DOHH2 (cell line): ENCODE results near the gene IFT81.

Experiments
- H3F3A ChIP-seq: fragments of 200-600 bp; sonication (generic), shearing (Covaris generic); 2 replicates; pipeline ENCODE4 v1.6.0; 2016; ENCODE audit warnings: antibody characterized with exemption, mild to moderate bottlenecking; ENCODE audit not compliant: control insufficient read depth, insufficient read depth
- H3K27ac ChIP-seq: fragments of 200-600 bp; sonication (generic); 2 replicates; pipeline ENCODE4 v1.5.1; 2014; ENCODE audit warnings: low read depth, mild to moderate bottlenecking, low read length, moderate library complexity
- H3K27me3 ChIP-seq: fragments of 200-600 bp; sonication (generic); 2 replicates; pipeline ENCODE4 v1.6.1; 2014; ENCODE audit warnings: mild to moderate bottlenecking, low read length, mixed read lengths; ENCODE audit not compliant: control insufficient read depth
- H3K36me3 ChIP-seq: fragments of 200-600 bp; sonication (generic); 2 replicates; pipeline ENCODE4 v1.6.1; 2014; ENCODE audit warnings: mild to moderate bottlenecking, low read length, moderate library complexity, mixed read lengths; ENCODE audit not compliant: control insufficient read depth
- H3K4me1 ChIP-seq: fragments of 200-600 bp; sonication (generic); 2 replicates; pipeline ENCODE4 v1.6.1; 2014; ENCODE audit warnings: mild to moderate bottlenecking, low read length, mixed read lengths; ENCODE audit not compliant: control insufficient read depth
- H3K4me2 ChIP-seq: fragments of 200-600 bp; sonication (generic); 2 replicates; pipeline ENCODE4 v1.6.0; 2014; ENCODE audit warnings: mild to moderate bottlenecking, low read length, moderate library complexity
- H3K4me3 ChIP-seq: fragments of 200-600 bp; sonication (generic); 2 replicates; pipeline ENCODE4 v1.5.1; 2014; ENCODE audit warnings: mild to moderate bottlenecking, low read length, mixed read lengths
- H3K79me2 ChIP-seq: fragments of 200-600 bp; sonication (generic); 2 replicates; pipeline ENCODE4 v1.6.1; 2014; ENCODE audit warnings: mild to moderate bottlenecking, low read length, mixed read lengths; ENCODE audit not compliant: control insufficient read depth
- H3K9me2 ChIP-seq: fragments of 200-600 bp; sonication (generic); replicated peaks from 2 replicates; pipeline ENCODE4 v1.6.1; 2014; ENCODE audit warnings: mild to moderate bottlenecking, low read length, mixed read lengths; ENCODE audit not compliant: control insufficient read depth
- H3K9me3 ChIP-seq: fragments of 200-600 bp; sonication (generic); 2 replicates; pipeline ENCODE4 v1.6.1; 2014; ENCODE audit warnings: antibody characterized with exemption, low read length, mixed read lengths; ENCODE audit not compliant: control insufficient read depth, insufficient read depth
- H4K20me1 ChIP-seq: fragments of 200-600 bp; sonication (generic); 2 replicates; pipeline ENCODE4 v1.6.0; 2014; ENCODE audit warnings: low read depth, mild to moderate bottlenecking, antibody characterized with exemption, low read length, moderate library complexity; ENCODE audit not compliant: control insufficient read depth, insufficient read depth
- CTCF ChIP-seq: fragments of 200-600 bp; sonication (generic); IDR thresholded peaks from one replicate; pipeline ENCODE4 v1.5.1; 2014; ENCODE audit warnings: antibody characterized with exemption, mild to moderate bottlenecking, low read depth, low read length; ENCODE audit not compliant: poor library complexity, severe bottlenecking
- EZH2phosphoT487 ChIP-seq: fragments of 200-600 bp; sonication (generic); IDR thresholded peaks from 2 replicates; pipeline ENCODE4 v1.6.1; 2017; ENCODE audit warnings: borderline replicate concordance, mild to moderate bottlenecking, antibody characterized with exemption, low read length, moderate library complexity, mixed read lengths

IFT81 gene

GRCh38 chr12:110107369-110108281 is 16.5 kb upstream of the IFT81 start:
- Histone ChIP-seq H3K27me3 (no peaks in the 10 kb centered on the region; the same call in none of the 2 replicates), H3F3A (no peaks in the 10 kb centered on the region), H3K27ac (no peak overlapping the region), H4K20me1 (no peaks in the 10 kb centered on the region), H3K4me3 (no peak overlapping the region), H3K36me3 (no peaks in the 10 kb centered on the region), H3K79me2 (no peaks in the 10 kb centered on the region), H3K4me1 (peaks cover 4% of the 10 kb centered on the region; the same call in 1 of the 2 replicates), H3K9me2 (no peaks in the 10 kb centered on the region), H3K9me3 (no peaks in the 10 kb centered on the region), H3K4me2 (no peak overlapping the region)
- TF ChIP-seq EZH2phosphoT487 (no peak), CTCF (no peak)

DNA sequence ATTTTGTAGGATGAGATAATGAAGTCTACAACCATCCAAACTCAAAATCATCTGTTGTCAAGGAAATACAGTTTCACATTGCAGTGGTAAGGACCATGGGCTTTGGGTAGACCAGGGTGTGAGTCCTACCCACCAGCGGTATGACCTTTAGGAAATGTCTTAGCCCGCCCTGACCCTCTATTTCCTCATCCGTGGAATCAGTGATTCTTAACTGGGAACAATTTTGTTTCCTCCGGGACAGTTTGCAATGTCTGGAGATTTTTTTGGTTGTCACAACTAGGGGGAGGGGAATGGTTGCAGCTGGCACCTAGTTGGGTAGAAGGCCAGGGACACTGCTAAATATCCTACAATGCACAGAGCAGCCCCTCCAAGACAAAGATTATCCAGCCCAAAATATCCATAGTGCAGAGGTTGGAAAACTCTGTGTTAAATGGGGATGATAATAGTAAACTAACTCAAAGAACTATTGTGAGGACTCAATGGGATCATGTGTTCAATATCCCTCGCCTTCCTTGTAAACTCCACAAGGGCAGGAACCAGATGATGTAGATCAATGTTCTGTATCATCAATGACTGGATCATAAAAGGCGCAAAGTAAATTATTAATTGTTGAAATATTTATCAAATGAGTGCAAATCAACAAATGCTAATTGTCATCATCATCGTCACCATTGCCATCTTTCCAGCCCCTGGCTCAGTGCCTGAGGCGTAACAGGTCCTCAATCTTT is 15.7 kb upstream of the IFT81 start:
- H3K9me2 ChIP-seq = no peaks in the 10 kb centered on the region
- no peaks in the 10 kb centered on the region for H3K79me2 ChIP-seq
- H3K36me3 ChIP-seq = no peaks in the 10 kb centered on the region
- no peak overlapping the region for H3K4me3 ChIP-seq
- H3K27ac ChIP-seq = no peak overlapping the region
- no peaks in the 10 kb centered on the region for H3K9me3 ChIP-seq
- TF ChIP-seq EZH2phosphoT487 (no peak), CTCF (no peak)
- no peak overlapping the region for H3K4me2 ChIP-seq
- no peaks in the 10 kb centered on the region; the same call in none of the 2 replicates for H3K27me3 ChIP-seq
- no peaks in the 10 kb centered on the region for H4K20me1 ChIP-seq
- H3F3A ChIP-seq = no peaks in the 10 kb centered on the region
- H3K4me1 ChIP-seq = peaks cover 4% of the 10 kb centered on the region; the same call in 1 of the 2 replicates

- no peaks in the 10 kb centered on the region for H3F3A ChIP-seq
- no peaks in the 10 kb centered on the region for H4K20me1 ChIP-seq
- no peaks in the 10 kb centered on the region for H3K9me2 ChIP-seq
- no peak overlapping the region for H3K27ac ChIP-seq
- H3K4me2 ChIP-seq = no peak overlapping the region
- no peaks in the 10 kb centered on the region for H3K36me3 ChIP-seq
- H3K27me3 ChIP-seq = no peaks in the 10 kb centered on the region; the same call in none of the 2 replicates
- H3K9me3 ChIP-seq = no peaks in the 10 kb centered on the region
- H3K4me1 ChIP-seq = peaks cover 12% of the 10 kb centered on the region
- H3K4me3 ChIP-seq = no peak overlapping the region
- no peaks in the 10 kb centered on the region for H3K79me2 ChIP-seq
- TF ChIP-seq CTCF (no peak), EZH2phosphoT487 (no peak)
Measured at GRCh38 chr12:110109037-110109836, 14.9 kb upstream of the IFT81 start.
